ENCODE results near the gene PRKCB.

Gene PRKCB

GRCh38 chr16:23836404-23837311, 875 bp downstream of the PRKCB start:
- DNase-seq = peak; percentile 62

- DNase-seq = peak; percentile 16
Measured at GRCh38 chr16:23837553-23838308, 1.9 kb downstream of the PRKCB start.

- DNase-seq = no peak
Measured at GRCh38 chr16:23838485-23839142, 2.8 kb downstream of the PRKCB start.

- no peak for DNase-seq
Measured at GRCh38 chr16:23840310-23840709, 4.5 kb downstream of the PRKCB start.

GRCh38 chr16:23842137-23842600, 6.4 kb downstream of the PRKCB start:
- DNase-seq = no peak

- DNase-seq = no peak
Measured at GRCh38 chr16:23843143-23843542, 7.4 kb downstream of the PRKCB start.

GRCh38 chr16:23847251-23847650, 11.5 kb downstream of the PRKCB start:
- no peak for DNase-seq

- DNase-seq = no peak
Measured at GRCh38 chr16:23847948-23848347, 12.2 kb downstream of the PRKCB start.

GRCh38 chr16:23848958-23849357, 13.2 kb downstream of the PRKCB start:
- no peak for DNase-seq

GRCh38 chr16:23852794-23853562, 17.2 kb downstream of the PRKCB start:
- DNase-seq = no peak

GRCh38 chr16:23855010-23855409, 19.2 kb downstream of the PRKCB start:
- no peak for DNase-seq

- no peak for DNase-seq
Measured at GRCh38 chr16:23856251-23856709, 20.5 kb downstream of the PRKCB start.

- peak; percentile 27 for DNase-seq
Measured at GRCh38 chr16:23857256-23857880, 21.6 kb downstream of the PRKCB start.

GRCh38 chr16:23857881-23858269, 22.1 kb downstream of the PRKCB start:
- no peak for DNase-seq

- no peak for DNase-seq
Measured at GRCh38 chr16:23858542-23858941, 22.8 kb downstream of the PRKCB start.

- DNase-seq = no peak
Measured at GRCh38 chr16:23859713-23860269, 24.0 kb downstream of the PRKCB start.

- no peak for DNase-seq
Measured at GRCh38 chr16:23861874-23862273, 26.1 kb downstream of the PRKCB start.

- DNase-seq = no peak
Measured at GRCh38 chr16:23862556-23862955, 26.8 kb downstream of the PRKCB start.

- DNase-seq = no peak
Measured at GRCh38 chr16:23863511-23864422, 28.0 kb downstream of the PRKCB start.

- DNase-seq = no peak
Measured at GRCh38 chr16:23865853-23866252, 30.1 kb downstream of the PRKCB start.
